Right atrium auricular region (tissue), 2 donors: Measurements from ENCODE around the gene RFX1. TPM values are rescaled to one million over a fixed set of nuclear protein-coding genes. Genes with fewer than 3 reads are reported as not detected.

Experiments
- DNase-seq: peaks from one replicate; pipeline ENCODE4 v3.0.0-alpha.2; 2019; ENCODE audit warnings: low spot score
- H3K27ac ChIP-seq, 2 donors: fragments of 200-600 bp; sonication (generic); 1 replicate in 1 of 2; 2 replicates in 1 of 2; pipeline ENCODE4 v1.5.1; 2016 to 2019
- H3K27me3 ChIP-seq, 2 donors: fragments of 200-600 bp; sonication (generic); one replicate each; pipeline versions ENCODE4 v1.5.1 to v1.6.0; 2017 to 2019
- H3K36me3 ChIP-seq: fragments of 200-600 bp; sonication (generic); one replicate; pipeline ENCODE4 v1.5.1; 2016
- H3K4me1 ChIP-seq, 2 donors: fragments of 200-600 bp; sonication (generic); one replicate each; pipeline versions ENCODE4 v1.5.1 to v1.6.0; 2017 to 2019
- H3K4me3 ChIP-seq, 2 donors: fragments of 200-600 bp; sonication (generic); 1 replicate in 1 of 2; 2 replicates in 1 of 2; pipeline ENCODE4 v1.5.1; 2017 to 2019; ENCODE audit warnings: mild to moderate bottlenecking in 1 of 2, moderate library complexity in 1 of 2
- H3K9me3 ChIP-seq, 2 donors: fragments of 200-600 bp; sonication (generic); one replicate each; pipeline ENCODE4 v1.5.1; 2019
- total RNA-seq, 2 donors: library from RNA; depleted of rRNA; stranded (reverse); fragments of >200 nt; gene quantifications; one replicate each; pipeline ENCODE4 v1.1.0, GENCODE V29; 2016
- TF ChIP-seq, protein P1 (sequence below), 2 donors: fragments of 200-600 bp; sonication (generic); IDR thresholded peaks; one replicate each; pipeline ENCODE4 v1.5.1; 2019; ENCODE audit warnings: antibody characterized with exemption in 2 of 2

The RFX1 gene
- total RNA-seq, 2 donors from 2014 or later, result 3.2 to 5.2 TPM

DNA sequence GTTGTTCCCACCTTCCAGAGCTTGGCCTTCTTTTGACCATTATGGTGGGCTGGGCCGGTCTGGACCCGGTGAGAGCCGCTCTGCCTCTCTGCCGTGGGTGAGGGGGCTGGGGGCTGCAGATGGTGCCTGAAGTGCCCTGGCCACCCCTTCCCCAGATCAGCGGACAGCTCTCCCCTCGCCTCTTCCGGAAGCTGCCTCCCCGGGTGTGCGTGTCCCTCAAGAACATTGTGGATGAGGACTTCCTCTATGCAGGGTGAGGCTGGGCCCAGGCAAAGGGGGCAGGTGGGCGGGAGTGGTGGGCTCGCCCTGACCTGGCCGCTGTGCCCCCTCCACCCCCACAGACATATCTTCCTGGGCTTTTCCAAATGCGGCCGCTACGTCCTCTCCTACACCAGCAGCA, 51.9 kb downstream of the RFX1 start:
- Histone ChIP-seq H3K27ac (no peak overlapping the region), H3K4me3 (no peak overlapping the region), H3K27me3 (no peaks in the 10 kb centered on the region), H3K4me1 (peaks cover 0 to 38% of the 10 kb centered on the region in 2 donors), H3K9me3 (no peaks in the 10 kb centered on the region), H3K36me3 (peaks cover 24% of the 10 kb centered on the region)
- TF ChIP-seq, protein P1, sequence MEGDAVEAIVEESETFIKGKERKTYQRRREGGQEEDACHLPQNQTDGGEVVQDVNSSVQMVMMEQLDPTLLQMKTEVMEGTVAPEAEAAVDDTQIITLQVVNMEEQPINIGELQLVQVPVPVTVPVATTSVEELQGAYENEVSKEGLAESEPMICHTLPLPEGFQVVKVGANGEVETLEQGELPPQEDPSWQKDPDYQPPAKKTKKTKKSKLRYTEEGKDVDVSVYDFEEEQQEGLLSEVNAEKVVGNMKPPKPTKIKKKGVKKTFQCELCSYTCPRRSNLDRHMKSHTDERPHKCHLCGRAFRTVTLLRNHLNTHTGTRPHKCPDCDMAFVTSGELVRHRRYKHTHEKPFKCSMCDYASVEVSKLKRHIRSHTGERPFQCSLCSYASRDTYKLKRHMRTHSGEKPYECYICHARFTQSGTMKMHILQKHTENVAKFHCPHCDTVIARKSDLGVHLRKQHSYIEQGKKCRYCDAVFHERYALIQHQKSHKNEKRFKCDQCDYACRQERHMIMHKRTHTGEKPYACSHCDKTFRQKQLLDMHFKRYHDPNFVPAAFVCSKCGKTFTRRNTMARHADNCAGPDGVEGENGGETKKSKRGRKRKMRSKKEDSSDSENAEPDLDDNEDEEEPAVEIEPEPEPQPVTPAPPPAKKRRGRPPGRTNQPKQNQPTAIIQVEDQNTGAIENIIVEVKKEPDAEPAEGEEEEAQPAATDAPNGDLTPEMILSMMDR (IDR thresholded peaks at IDR 0.05), result no peak
- DNase-seq, result no peak

DNA sequence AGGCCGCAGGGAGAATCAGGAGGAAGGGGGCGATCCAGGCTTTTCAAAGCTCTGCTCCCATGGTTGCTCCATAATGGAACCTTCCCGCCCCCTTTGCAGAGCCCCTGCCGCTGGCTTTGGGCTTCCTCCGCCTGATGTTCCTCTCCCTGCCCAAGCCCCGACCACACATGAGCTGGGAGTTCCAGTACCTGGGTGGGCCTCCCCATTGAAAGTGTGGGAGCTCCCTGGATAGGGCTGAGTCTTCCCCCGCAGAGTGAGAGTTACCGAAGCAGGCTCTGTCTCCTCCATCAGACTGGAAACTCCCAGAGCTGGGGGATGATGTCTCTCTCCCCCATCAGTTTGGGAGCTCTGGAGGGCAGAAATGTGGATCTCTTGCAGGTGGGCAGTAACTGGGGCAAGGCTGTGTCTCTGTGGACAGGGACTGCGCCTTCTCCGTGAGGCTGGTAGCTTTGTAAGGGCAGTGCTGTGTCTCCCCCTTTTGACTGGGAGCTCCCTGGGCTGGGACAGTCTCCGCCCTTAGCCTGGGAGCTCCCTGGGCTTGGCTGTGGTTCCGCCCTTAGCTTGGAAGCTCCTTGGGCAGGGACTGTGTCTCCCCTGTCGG, 53.1 kb downstream of the RFX1 start:
- Histone ChIP-seq H3K27me3 (no peaks in the 10 kb centered on the region), H3K36me3 (peaks cover 22% of the 10 kb centered on the region), H3K4me3 (peak overlapping the region; percentile 87 to 90), H3K4me1 (peaks cover 0 to 36% of the 10 kb centered on the region in 2 donors), H3K9me3 (no peaks in the 10 kb centered on the region), H3K27ac (peak overlapping the region; percentile 79 to 83)
- no peak for DNase-seq
- TF ChIP-seq, protein P1 (IDR thresholded peaks at IDR 0.05), result no peak

DNA sequence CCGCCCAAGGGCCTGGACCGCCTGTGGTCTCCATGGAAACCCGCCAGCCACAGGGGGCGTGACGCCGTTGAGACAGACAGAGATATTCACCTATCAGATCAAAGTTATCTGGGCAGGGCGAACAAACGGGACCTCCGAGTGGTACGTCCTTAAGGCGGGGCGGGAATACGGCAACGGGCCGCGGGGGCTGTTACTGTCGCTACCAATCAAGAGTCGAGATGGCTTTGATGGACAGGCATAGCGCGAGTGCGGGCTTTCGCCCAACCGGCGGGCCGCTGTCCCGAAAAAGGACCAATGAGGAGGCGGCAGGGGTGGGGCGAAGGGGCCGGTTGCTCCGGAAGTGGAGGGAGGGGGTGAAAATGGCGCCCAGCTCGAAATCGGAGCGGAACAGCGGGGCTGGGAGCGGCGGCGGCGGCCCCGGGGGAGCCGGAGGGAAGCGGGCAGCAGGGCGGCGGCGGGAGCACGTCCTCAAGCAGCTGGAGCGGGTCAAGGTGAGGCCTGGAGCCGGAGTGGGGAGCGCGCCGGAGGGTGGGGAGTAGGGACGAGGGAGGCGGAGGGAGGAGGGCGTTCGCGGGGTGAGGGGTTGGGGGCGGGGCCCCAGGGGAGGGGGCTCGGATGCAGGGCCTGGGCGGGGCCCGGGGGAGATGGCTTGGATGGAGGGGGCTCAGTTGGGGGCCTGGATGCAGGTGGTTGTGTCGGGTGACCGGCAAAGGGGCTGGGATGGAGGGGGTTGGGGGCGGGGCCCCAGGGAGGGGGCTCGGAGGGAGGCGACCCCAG, 53.8 kb downstream of the RFX1 start, which contains the start of gene DCAF15:
DCAF15 (plus strand) TSS at position 356 of the 777 bp plus-strand sequence; CDS start at position 360, 4 bp downstream.
- Histone ChIP-seq H3K4me1 (peaks cover 0 to 29% of the 10 kb centered on the region in 2 donors), H3K27ac (peak within 1 kb of the TSS; percentile 79 to 83)
- DNase-seq, result peak; percentile 100

DNA sequence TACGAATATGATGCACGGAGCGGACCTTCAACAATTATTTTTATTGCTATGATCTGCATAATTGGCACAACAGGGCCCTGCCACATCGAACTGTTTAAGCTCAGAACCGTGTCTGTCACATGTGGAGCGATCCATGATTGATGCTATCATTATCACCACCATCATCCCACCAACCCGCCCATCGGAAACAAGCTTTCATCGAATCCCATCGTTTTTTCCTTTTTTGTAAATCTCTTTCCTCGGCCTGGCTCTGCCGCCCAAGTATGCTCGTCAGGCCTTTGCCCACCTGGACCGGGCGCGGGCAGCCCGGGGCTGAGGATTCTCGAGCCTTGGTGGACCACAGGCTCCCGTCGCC, 54.3 kb downstream of the RFX1 start:
- Histone ChIP-seq H3K9me3 (no peaks in the 10 kb centered on the region), H3K36me3 (peaks cover 16% of the 10 kb centered on the region), H3K4me1 (peaks cover 0 to 24% of the 10 kb centered on the region in 2 donors), H3K27me3 (no peaks in the 10 kb centered on the region), H3K4me3 (peak overlapping the region; percentile 27 to 90), H3K27ac (no peak overlapping the region)
- TF ChIP-seq, protein P1 (IDR thresholded peaks at IDR 0.05), result no peak
- no peak for DNase-seq

More for the DNA sequence above, 53.8 kb downstream of the RFX1 start, which contains the start of gene DCAF15:
- Histone ChIP-seq H3K9me3 (no peaks in the 10 kb centered on the region), H3K36me3 (peaks cover 21% of the 10 kb centered on the region), H3K4me3 (peak within 1 kb of the TSS; percentile 87 to 90), H3K27me3 (no peaks in the 10 kb centered on the region)
- TF ChIP-seq, protein P1 (IDR thresholded peaks at IDR 0.05), result no peak

DNA sequence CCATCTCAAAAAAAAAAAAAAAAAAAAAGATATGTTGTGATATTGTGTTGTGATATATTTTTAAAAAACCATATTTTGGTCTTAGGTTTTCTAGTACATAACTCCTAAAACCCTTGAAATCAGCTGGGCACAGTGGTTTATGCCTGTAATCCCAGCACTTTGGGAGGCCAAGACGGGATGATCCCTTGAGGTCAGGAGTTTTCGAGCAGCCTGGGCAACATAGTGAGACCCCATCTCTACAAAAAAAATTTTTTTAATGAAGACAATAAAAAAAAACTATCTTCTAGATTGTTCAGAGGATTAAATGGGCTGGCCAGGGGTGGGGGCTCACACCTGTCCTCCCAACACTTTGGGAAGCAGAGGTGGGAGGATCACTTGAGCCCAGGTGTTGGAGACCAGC, 55.1 kb downstream of the RFX1 start:
- H3K27ac ChIP-seq, result no peak overlapping the region
- H3K4me1 ChIP-seq, result peaks cover 0 to 19% of the 10 kb centered on the region in 2 donors
- no peak overlapping the region for H3K4me3 ChIP-seq
- TF ChIP-seq, protein P1 (IDR thresholded peaks at IDR 0.05), result no peak
- H3K9me3 ChIP-seq, result no peaks in the 10 kb centered on the region
- H3K36me3 ChIP-seq, result peaks cover 8% of the 10 kb centered on the region
- no peak for DNase-seq
- no peaks in the 10 kb centered on the region for H3K27me3 ChIP-seq
